ENCODE results near the gene TMEM131L. TPM values are rescaled to one million over a fixed set of nuclear protein-coding genes. Genes with fewer than 3 reads are reported as not detected.

Gene TMEM131L
- total RNA-seq, 1 donor from 2014 or later, result 29.8 TPM

DNA sequence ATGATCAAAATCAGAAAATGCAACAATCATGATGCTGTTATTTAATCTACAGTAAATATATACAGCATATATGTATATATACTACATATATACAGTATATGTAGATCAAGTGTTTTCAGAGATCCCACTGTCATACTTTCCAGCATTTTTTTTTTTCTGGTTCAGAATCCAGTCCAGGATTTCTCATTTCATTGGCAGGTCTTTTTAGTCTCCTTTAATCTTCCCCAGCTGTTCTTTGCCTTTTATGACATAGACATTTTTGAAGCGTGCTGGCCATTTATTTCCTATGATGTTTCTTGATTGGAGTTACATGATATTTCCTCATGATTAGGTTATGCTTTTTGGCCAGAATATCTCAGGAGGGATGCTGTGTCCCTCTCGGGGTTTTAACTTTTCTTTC lies 125.9 kb downstream of the TMEM131L start:
- Mint-ChIP-seq H3K27ac (ENCODE audit: unreplicated experiment) (no peak overlapping the region), H3K36me3 (ENCODE audit: low read depth, unreplicated experiment) (peaks cover 4% of the 10 kb centered on the region), H3K27me3 (ENCODE audit: unreplicated experiment) (no peaks in the 10 kb centered on the region), H3K4me3 (ENCODE audit: unreplicated experiment) (no peak overlapping the region), H3K9me3 (ENCODE audit: unreplicated experiment) (no peaks in the 10 kb centered on the region), H3K4me1 (ENCODE audit: unreplicated experiment) (no peaks in the 10 kb centered on the region)
- DNase-seq (ENCODE audit: low spot score), result no peak
- TF ChIP-seq CTCF (IDR thresholded peaks at IDR 0.05; ENCODE audit: unreplicated experiment), result no peak

- H3K27me3 Mint-ChIP-seq (ENCODE audit: unreplicated experiment), result no peaks in the 10 kb centered on the region
- no peak for DNase-seq (ENCODE audit: low spot score)
- H3K36me3 Mint-ChIP-seq (ENCODE audit: low read depth, unreplicated experiment), result peaks cover 4% of the 10 kb centered on the region
- TF ChIP-seq CTCF (IDR thresholded peaks at IDR 0.05; ENCODE audit: unreplicated experiment), result no peak
- H3K4me1 Mint-ChIP-seq (ENCODE audit: unreplicated experiment), result no peaks in the 10 kb centered on the region
- H3K4me3 Mint-ChIP-seq (ENCODE audit: unreplicated experiment), result no peak overlapping the region
- H3K9me3 Mint-ChIP-seq (ENCODE audit: unreplicated experiment), result no peaks in the 10 kb centered on the region
- no peak overlapping the region for H3K27ac Mint-ChIP-seq (ENCODE audit: unreplicated experiment)
Measured at GRCh38 chr4:153593161-153593560, 127.0 kb downstream of the TMEM131L start.

DNA sequence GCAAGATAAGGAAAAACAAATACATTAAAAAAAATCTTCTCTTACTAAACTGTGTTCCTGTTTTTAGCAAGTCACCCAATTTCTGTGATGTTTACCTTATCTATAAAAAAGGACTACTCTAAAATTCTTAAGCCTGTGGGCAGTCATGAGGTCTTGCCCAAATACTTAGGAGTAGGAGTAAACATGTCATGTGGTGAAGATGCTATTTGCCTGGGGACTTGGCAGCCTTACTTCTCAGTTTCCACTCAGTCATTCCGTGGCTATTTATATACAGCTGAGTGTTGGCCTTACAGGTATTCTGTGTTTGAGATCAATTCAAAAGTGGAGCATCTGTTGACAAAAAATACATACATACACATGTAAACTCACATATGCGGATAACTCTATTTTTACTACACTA lies 128.1 kb downstream of the TMEM131L start:
- Mint-ChIP-seq H3K27me3 (ENCODE audit: unreplicated experiment) (no peaks in the 10 kb centered on the region), H3K9me3 (ENCODE audit: unreplicated experiment) (no peaks in the 10 kb centered on the region), H3K27ac (ENCODE audit: unreplicated experiment) (no peak overlapping the region), H3K4me3 (ENCODE audit: unreplicated experiment) (no peak overlapping the region), H3K4me1 (ENCODE audit: unreplicated experiment) (no peaks in the 10 kb centered on the region), H3K36me3 (ENCODE audit: low read depth, unreplicated experiment) (peaks cover 8% of the 10 kb centered on the region)
- TF ChIP-seq CTCF (IDR thresholded peaks at IDR 0.05; ENCODE audit: unreplicated experiment), result no peak
- DNase-seq (ENCODE audit: low spot score), result no peak

DNA sequence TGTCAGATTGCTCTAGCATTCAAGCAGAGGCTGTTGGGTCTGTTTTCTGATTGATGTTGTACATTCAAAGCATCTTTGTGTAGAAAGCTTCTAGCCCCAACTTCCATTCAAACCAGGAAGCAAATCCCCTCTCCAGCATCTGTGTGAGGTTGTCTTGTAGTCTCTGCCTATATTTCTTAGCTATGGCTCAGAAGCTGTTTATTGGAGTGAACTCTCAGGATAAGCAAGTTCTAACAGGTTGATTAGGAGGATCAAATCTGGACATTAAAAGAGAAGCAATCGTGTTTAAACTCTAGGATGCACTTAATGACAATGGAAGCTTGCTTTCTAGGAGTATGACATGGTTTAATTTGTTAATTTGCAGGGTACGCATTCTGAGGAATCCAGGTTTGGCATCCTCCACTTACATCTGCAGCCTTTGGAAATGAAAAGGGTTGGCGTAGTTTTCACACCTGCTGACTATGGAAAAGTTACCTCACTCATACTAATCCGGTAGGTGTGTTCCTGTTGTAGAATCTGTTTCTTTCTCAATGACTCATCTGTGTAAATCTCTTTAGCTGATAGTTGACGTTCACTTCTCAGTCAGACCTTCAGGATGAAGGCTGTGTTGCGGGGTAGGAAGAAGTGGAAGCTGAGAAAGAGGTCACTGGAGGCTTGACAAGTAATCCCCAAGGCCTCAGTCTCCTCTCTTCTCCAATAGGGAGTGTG lies 129.9 kb downstream of the TMEM131L start:
- no peak for TF ChIP-seq CTCF (IDR thresholded peaks at IDR 0.05; ENCODE audit: unreplicated experiment)
- no peaks in the 10 kb centered on the region for H3K4me1 Mint-ChIP-seq (ENCODE audit: unreplicated experiment)
- no peak for DNase-seq (ENCODE audit: low spot score)
- no peaks in the 10 kb centered on the region for H3K27me3 Mint-ChIP-seq (ENCODE audit: unreplicated experiment)
- no peaks in the 10 kb centered on the region for H3K9me3 Mint-ChIP-seq (ENCODE audit: unreplicated experiment)
- no peak overlapping the region for H3K27ac Mint-ChIP-seq (ENCODE audit: unreplicated experiment)
- no peak overlapping the region for H3K4me3 Mint-ChIP-seq (ENCODE audit: unreplicated experiment)
- peaks cover 9% of the 10 kb centered on the region for H3K36me3 Mint-ChIP-seq (ENCODE audit: low read depth, unreplicated experiment)

GRCh38 chr4:153602758-153603157 lies 136.6 kb downstream of the TMEM131L start:
- no peaks in the 10 kb centered on the region for H3K9me3 Mint-ChIP-seq (ENCODE audit: unreplicated experiment)
- no peak overlapping the region for H3K27ac Mint-ChIP-seq (ENCODE audit: unreplicated experiment)
- no peaks in the 10 kb centered on the region for H3K27me3 Mint-ChIP-seq (ENCODE audit: unreplicated experiment)
- no peaks in the 10 kb centered on the region for H3K4me1 Mint-ChIP-seq (ENCODE audit: unreplicated experiment)
- H3K4me3 Mint-ChIP-seq (ENCODE audit: unreplicated experiment), result no peak overlapping the region
- H3K36me3 Mint-ChIP-seq (ENCODE audit: low read depth, unreplicated experiment), result peaks cover 27% of the 10 kb centered on the region
- no peak for DNase-seq (ENCODE audit: low spot score)
- no peak for TF ChIP-seq CTCF (IDR thresholded peaks at IDR 0.05; ENCODE audit: unreplicated experiment)

Data from endothelial cell (in vitro differentiated cells).